Fibroblast of lung (primary cell): ENCODE results near the gene PAGE2.
"Not testable (repeated sequence)": the region's sequence is repeated elsewhere in the genome, so short reads cannot be mapped to it uniquely, and the experiment has no call there.

Source experiments
- EZH2 ChIP-seq: IDR thresholded peaks from 2 replicates; pipeline ENCODE4 v1.5.1; 2012; ENCODE audit warnings: low read length, control low read depth, mild to moderate bottlenecking; ENCODE audit errors: missing control alignments
- TF ChIP-seq, protein P1 (sequence below), 2 donors: IDR thresholded peaks in 1 of 2; conservative IDR thresholded peaks in 1 of 2; 1 replicate in 1 of 2; 2 replicates in 1 of 2; pipeline ENCODE4 v1.5.1; 2011 to 2012; ENCODE audit warnings: low read length in 2 of 2, control low read depth in 1 of 2, inconsistent platforms in 1 of 2, low read depth in 1 of 2, mild to moderate bottlenecking in 1 of 2

DNA sequence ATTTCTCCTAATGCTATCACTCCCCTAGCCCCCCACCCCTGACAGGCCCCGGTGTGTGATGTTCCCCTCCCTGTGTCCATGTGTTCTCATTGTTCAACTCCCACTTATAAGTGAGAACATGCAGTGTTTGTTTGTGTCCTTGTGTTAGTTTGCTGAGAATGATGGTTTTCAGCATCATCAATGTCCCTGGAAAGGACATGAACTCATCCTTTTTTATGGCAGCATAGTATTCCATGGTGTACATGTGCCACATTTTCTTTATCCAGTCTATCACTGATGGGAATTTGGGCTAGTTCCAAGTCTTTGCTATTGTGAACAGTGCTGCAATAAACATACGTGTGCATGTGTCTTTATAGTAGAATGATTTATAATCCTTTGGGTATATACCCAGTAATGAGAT is 21.6 kb upstream of the PAGE2 start:
- TF ChIP-seq, protein P1, sequence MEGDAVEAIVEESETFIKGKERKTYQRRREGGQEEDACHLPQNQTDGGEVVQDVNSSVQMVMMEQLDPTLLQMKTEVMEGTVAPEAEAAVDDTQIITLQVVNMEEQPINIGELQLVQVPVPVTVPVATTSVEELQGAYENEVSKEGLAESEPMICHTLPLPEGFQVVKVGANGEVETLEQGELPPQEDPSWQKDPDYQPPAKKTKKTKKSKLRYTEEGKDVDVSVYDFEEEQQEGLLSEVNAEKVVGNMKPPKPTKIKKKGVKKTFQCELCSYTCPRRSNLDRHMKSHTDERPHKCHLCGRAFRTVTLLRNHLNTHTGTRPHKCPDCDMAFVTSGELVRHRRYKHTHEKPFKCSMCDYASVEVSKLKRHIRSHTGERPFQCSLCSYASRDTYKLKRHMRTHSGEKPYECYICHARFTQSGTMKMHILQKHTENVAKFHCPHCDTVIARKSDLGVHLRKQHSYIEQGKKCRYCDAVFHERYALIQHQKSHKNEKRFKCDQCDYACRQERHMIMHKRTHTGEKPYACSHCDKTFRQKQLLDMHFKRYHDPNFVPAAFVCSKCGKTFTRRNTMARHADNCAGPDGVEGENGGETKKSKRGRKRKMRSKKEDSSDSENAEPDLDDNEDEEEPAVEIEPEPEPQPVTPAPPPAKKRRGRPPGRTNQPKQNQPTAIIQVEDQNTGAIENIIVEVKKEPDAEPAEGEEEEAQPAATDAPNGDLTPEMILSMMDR (conservative IDR thresholded peaks at IDR 0.05 in 1 of 2, IDR thresholded peaks at IDR 0.05 in 1 of 2; ENCODE audit: low read depth in 1 of 2, low read length in 2 of 2) = not testable (repeated sequence)
- TF ChIP-seq EZH2 = not testable (repeated sequence)
